ENCODE measurements around the gene KCNIP1.
"Not testable (repeated sequence)": the region's sequence is repeated elsewhere in the genome, so short reads cannot be mapped to it uniquely, and the experiment has no call there.

Gene KCNIP1

GRCh38 chr5:170754508-170754907 is 250.7 kb downstream of the KCNIP1 start:
- not testable (repeated sequence) for H3K4me3 Mint-ChIP-seq, H3K9me3 Mint-ChIP-seq, H3K4me1 Mint-ChIP-seq, ATAC-seq, H3K36me3 Mint-ChIP-seq, H3K27ac Mint-ChIP-seq
- H3K27me3 Mint-ChIP-seq: peaks cover 21% of the 10 kb centered on the region

- H3K27ac Mint-ChIP-seq: no peak overlapping the region
- ATAC-seq: no peak
- H3K9me3 Mint-ChIP-seq: peaks cover 6% of the 10 kb centered on the region
- H3K4me3 Mint-ChIP-seq: no peak overlapping the region
- H3K27me3 Mint-ChIP-seq: peaks cover 22% of the 10 kb centered on the region
- no peaks in the 10 kb centered on the region for H3K4me1 Mint-ChIP-seq
- H3K36me3 Mint-ChIP-seq: no peaks in the 10 kb centered on the region
Observed at GRCh38 chr5:170755679-170756456, 252.0 kb downstream of the KCNIP1 start.

- H3K4me1 Mint-ChIP-seq: no peaks in the 10 kb centered on the region
- no peak overlapping the region for H3K27ac Mint-ChIP-seq
- H3K27me3 Mint-ChIP-seq: peaks cover 25% of the 10 kb centered on the region
- H3K36me3 Mint-ChIP-seq: no peaks in the 10 kb centered on the region
- H3K4me3 Mint-ChIP-seq: no peak overlapping the region
- peaks cover 6% of the 10 kb centered on the region for H3K9me3 Mint-ChIP-seq
- ATAC-seq: no peak
Observed at GRCh38 chr5:170756691-170757090, 252.9 kb downstream of the KCNIP1 start.

GRCh38 chr5:170757182-170757601 is 253.4 kb downstream of the KCNIP1 start:
- H3K27me3 Mint-ChIP-seq: peaks cover 25% of the 10 kb centered on the region
- no peaks in the 10 kb centered on the region for H3K36me3 Mint-ChIP-seq
- peaks cover 6% of the 10 kb centered on the region for H3K9me3 Mint-ChIP-seq
- no peak overlapping the region for H3K4me3 Mint-ChIP-seq
- no peaks in the 10 kb centered on the region for H3K4me1 Mint-ChIP-seq
- H3K27ac Mint-ChIP-seq: no peak overlapping the region
- no peak for ATAC-seq

- H3K36me3 Mint-ChIP-seq: no peaks in the 10 kb centered on the region
- H3K4me1 Mint-ChIP-seq: no peaks in the 10 kb centered on the region
- ATAC-seq: no peak
- no peak overlapping the region for H3K4me3 Mint-ChIP-seq
- H3K27ac Mint-ChIP-seq: no peak overlapping the region
- peaks cover 6% of the 10 kb centered on the region for H3K9me3 Mint-ChIP-seq
- peaks cover 25% of the 10 kb centered on the region for H3K27me3 Mint-ChIP-seq
Observed at GRCh38 chr5:170757669-170758068, 253.8 kb downstream of the KCNIP1 start.

GRCh38 chr5:170758481-170758880 is 254.7 kb downstream of the KCNIP1 start:
- H3K27ac Mint-ChIP-seq: no peak overlapping the region
- peaks cover 6% of the 10 kb centered on the region for H3K9me3 Mint-ChIP-seq
- H3K4me3 Mint-ChIP-seq: no peak overlapping the region
- no peaks in the 10 kb centered on the region for H3K4me1 Mint-ChIP-seq
- ATAC-seq: no peak
- H3K27me3 Mint-ChIP-seq: peaks cover 25% of the 10 kb centered on the region
- H3K36me3 Mint-ChIP-seq: no peaks in the 10 kb centered on the region

GRCh38 chr5:170760113-170760512 is 256.3 kb downstream of the KCNIP1 start:
- H3K27ac Mint-ChIP-seq: no peak overlapping the region
- H3K9me3 Mint-ChIP-seq: no peaks in the 10 kb centered on the region
- no peaks in the 10 kb centered on the region for H3K36me3 Mint-ChIP-seq
- H3K4me1 Mint-ChIP-seq: no peaks in the 10 kb centered on the region
- H3K27me3 Mint-ChIP-seq: peaks cover 25% of the 10 kb centered on the region
- H3K4me3 Mint-ChIP-seq: no peak overlapping the region
- ATAC-seq: no peak

GRCh38 chr5:170761048-170761707 is 257.4 kb downstream of the KCNIP1 start:
- Mint-ChIP-seq H3K27ac (no peak overlapping the region), H3K36me3 (no peaks in the 10 kb centered on the region), H3K4me3 (no peak overlapping the region), H3K9me3 (no peaks in the 10 kb centered on the region), H3K27me3 (peaks cover 25% of the 10 kb centered on the region), H3K4me1 (no peaks in the 10 kb centered on the region)
- ATAC-seq: no peak

GRCh38 chr5:170761708-170762066 is 257.9 kb downstream of the KCNIP1 start:
- Mint-ChIP-seq H3K36me3 (no peaks in the 10 kb centered on the region), H3K27ac (no peak overlapping the region), H3K4me3 (no peak overlapping the region), H3K9me3 (no peaks in the 10 kb centered on the region), H3K4me1 (no peaks in the 10 kb centered on the region), H3K27me3 (peaks cover 25% of the 10 kb centered on the region)
- ATAC-seq: no peak

GRCh38 chr5:170762298-170762697 is 258.5 kb downstream of the KCNIP1 start:
- not testable (repeated sequence) for ATAC-seq, H3K4me1 Mint-ChIP-seq, H3K9me3 Mint-ChIP-seq, H3K4me3 Mint-ChIP-seq, H3K36me3 Mint-ChIP-seq, H3K27ac Mint-ChIP-seq
- peaks cover 25% of the 10 kb centered on the region for H3K27me3 Mint-ChIP-seq

GRCh38 chr5:170765868-170766267 is 262.0 kb downstream of the KCNIP1 start:
- H3K27ac Mint-ChIP-seq, H3K9me3 Mint-ChIP-seq, ATAC-seq, H3K4me3 Mint-ChIP-seq, H3K27me3 Mint-ChIP-seq, H3K36me3 Mint-ChIP-seq, H3K4me1 Mint-ChIP-seq: not testable (repeated sequence)

GRCh38 chr5:170769246-170769645 is 265.4 kb downstream of the KCNIP1 start:
- no peak for ATAC-seq
- H3K27ac Mint-ChIP-seq: no peak overlapping the region
- H3K9me3 Mint-ChIP-seq: no peaks in the 10 kb centered on the region
- peaks cover 12% of the 10 kb centered on the region for H3K27me3 Mint-ChIP-seq
- H3K4me1 Mint-ChIP-seq: no peaks in the 10 kb centered on the region
- no peak overlapping the region for H3K4me3 Mint-ChIP-seq
- H3K36me3 Mint-ChIP-seq: no peaks in the 10 kb centered on the region

- H3K27me3 Mint-ChIP-seq: peaks cover 12% of the 10 kb centered on the region
- no peaks in the 10 kb centered on the region for H3K9me3 Mint-ChIP-seq
- H3K27ac Mint-ChIP-seq: no peak overlapping the region
- no peak for ATAC-seq
- no peaks in the 10 kb centered on the region for H3K4me1 Mint-ChIP-seq
- no peaks in the 10 kb centered on the region for H3K36me3 Mint-ChIP-seq
- H3K4me3 Mint-ChIP-seq: no peak overlapping the region
Observed at GRCh38 chr5:170769898-170770416, 266.1 kb downstream of the KCNIP1 start.

- no peak for ATAC-seq
- no peak overlapping the region for H3K27ac Mint-ChIP-seq
- no peaks in the 10 kb centered on the region for H3K36me3 Mint-ChIP-seq
- peaks cover 12% of the 10 kb centered on the region for H3K27me3 Mint-ChIP-seq
- no peaks in the 10 kb centered on the region for H3K9me3 Mint-ChIP-seq
- H3K4me1 Mint-ChIP-seq: peaks cover 6% of the 10 kb centered on the region
- H3K4me3 Mint-ChIP-seq: no peak overlapping the region
Observed at GRCh38 chr5:170771496-170771895, 267.7 kb downstream of the KCNIP1 start.

- H3K9me3 Mint-ChIP-seq: no peaks in the 10 kb centered on the region
- no peak overlapping the region for H3K27ac Mint-ChIP-seq
- H3K4me3 Mint-ChIP-seq: no peak overlapping the region
- no peak for ATAC-seq
- H3K27me3 Mint-ChIP-seq: peaks cover 12% of the 10 kb centered on the region
- no peaks in the 10 kb centered on the region for H3K36me3 Mint-ChIP-seq
- peaks cover 14% of the 10 kb centered on the region for H3K4me1 Mint-ChIP-seq
Observed at GRCh38 chr5:170773024-170773985, 269.5 kb downstream of the KCNIP1 start.

All from stimulated activated memory B cell treated with anti-CD40 and anti-IgM and Interleukin-4, amounts not matched to agents 10 μg/mL and 1 μg/mL and 100 μg/mL, for 72 hours (primary cell).